GM21381 (cell line): ENCODE results near the gene KRTAP1-5.
"Not testable (repeated sequence)": the region's sequence is repeated elsewhere in the genome, so short reads cannot be mapped to it uniquely, and the experiment has no call there.

Experiments used
- ATAC-seq: cut with Tn5 transposase; IDR thresholded peaks from one replicate; pipeline ENCODE4 v1.9.1; 2021; ENCODE audit warnings: mild to moderate bottlenecking, moderate library complexity; ENCODE audit not compliant: unreplicated experiment

The KRTAP1-5 gene

GRCh38 chr17:41009301-41009760, 17.7 kb downstream of the KRTAP1-5 start:
- no peak for ATAC-seq

- no peak for ATAC-seq
Measured at GRCh38 chr17:41008811-41009210, 18.2 kb downstream of the KRTAP1-5 start, which contains the start of gene KRTAP3-1. KRTAP3-1 (minus strand) TSS chr17:41009128; CDS start chr17:41009074, 54 bp downstream.

GRCh38 chr17:41004397-41004796, 22.6 kb downstream of the KRTAP1-5 start:
- ATAC-seq: no peak

- ATAC-seq: no peak
Measured at GRCh38 chr17:41003926-41004325, 23.1 kb downstream of the KRTAP1-5 start.

- ATAC-seq: no peak
Measured at GRCh38 chr17:41002814-41003213, 24.2 kb downstream of the KRTAP1-5 start.

GRCh38 chr17:41001795-41002194, 25.2 kb downstream of the KRTAP1-5 start:
- ATAC-seq: no peak

- ATAC-seq: not testable (repeated sequence)
Measured at GRCh38 chr17:40999563-40999962, 27.4 kb downstream of the KRTAP1-5 start, which contains the start of gene KRTAP3-2. KRTAP3-2 (minus strand) TSS chr17:40999906; CDS start chr17:40999853, 53 bp downstream.

GRCh38 chr17:40997361-40997760, 29.6 kb downstream of the KRTAP1-5 start:
- ATAC-seq: no peak

GRCh38 chr17:40996829-40997228, 30.2 kb downstream of the KRTAP1-5 start:
- no peak for ATAC-seq

- ATAC-seq: no peak
Measured at GRCh38 chr17:40995116-40995515, 31.9 kb downstream of the KRTAP1-5 start.

- no peak for ATAC-seq
Measured at GRCh38 chr17:40993839-40994238, 33.2 kb downstream of the KRTAP1-5 start, which contains the start of gene KRTAP3-3. KRTAP3-3 (minus strand) TSS chr17:40994164; CDS start chr17:40994097, 67 bp downstream.

GRCh38 chr17:40993084-40993483, 33.9 kb downstream of the KRTAP1-5 start:
- no peak for ATAC-seq

GRCh38 chr17:40992666-40993065, 34.3 kb downstream of the KRTAP1-5 start:
- ATAC-seq: no peak

GRCh38 chr17:40986920-40987319, 40.1 kb downstream of the KRTAP1-5 start:
- ATAC-seq: no peak

GRCh38 chr17:40984226-40984625, 42.8 kb downstream of the KRTAP1-5 start, which contains the start of gene KRT40:
KRT40 (minus strand) TSS chr17:40984326; CDS start chr17:40984273, 53 bp downstream.
- ATAC-seq: no peak

GRCh38 chr17:40981115-40981514, 45.9 kb downstream of the KRTAP1-5 start:
- no peak for ATAC-seq

GRCh38 chr17:40980596-40980995, 46.4 kb downstream of the KRTAP1-5 start:
- ATAC-seq: no peak

- ATAC-seq: no peak
Measured at GRCh38 chr17:40980117-40980516, 46.9 kb downstream of the KRTAP1-5 start.

- ATAC-seq: no peak
Measured at GRCh38 chr17:40978575-40979151, 48.3 kb downstream of the KRTAP1-5 start.
